H1 (cell line): ENCODE measurements around the gene IFT122.

Source experiments
- ATF2 ChIP-seq: IDR thresholded peaks from 2 replicates; pipeline ENCODE4 v1.6.1; 2012; ENCODE audit warnings: low read length, inconsistent platforms
- CHD7 ChIP-seq: fragments of 300-600 bp; sonication (generic); IDR thresholded peaks from 2 replicates; pipeline ENCODE4 v1.7.1; 2012; ENCODE audit warnings: low read length, moderate library complexity, mild to moderate bottlenecking, inconsistent platforms; ENCODE audit not compliant: insufficient replicate concordance
- CTCF ChIP-seq, 3 experiments: IDR thresholded peaks; 1 replicate in 2 of 3; 2 replicates in 1 of 3; pipeline versions ENCODE4 v1.5.1 to v1.6.1; 2011; ENCODE audit warnings: low read length in 3 of 3, mild to moderate bottlenecking in 3 of 3, inconsistent platforms in 2 of 3, low read depth in 1 of 3, moderate library complexity in 1 of 3; ENCODE audit not compliant: insufficient read depth in 1 of 3; ENCODE audit errors: control extremely low read depth in 1 of 3
- JUND ChIP-seq: IDR thresholded peaks from 2 replicates; pipeline ENCODE4 v1.6.1; 2011; ENCODE audit warnings: mild to moderate bottlenecking, improper control_type of control experiment, low read length
- KDM1A ChIP-seq: fragments of 200-600, 300-600 bp; sonication (generic); IDR thresholded peaks from 2 replicates; pipeline ENCODE4 v1.7.1; 2016; ENCODE audit warnings: mild to moderate bottlenecking, low read length, borderline replicate concordance
- NRF1 ChIP-seq: IDR thresholded peaks from 2 replicates; pipeline ENCODE4 v1.6.1; 2011; ENCODE audit warnings: mild to moderate bottlenecking, low read depth, low read length, improper control_type of control experiment
- POLR2AphosphoS5 ChIP-seq: IDR thresholded peaks from 2 replicates; pipeline ENCODE4 v1.6.1; 2011; ENCODE audit warnings: low read depth, low read length
- RAD21 ChIP-seq, 2 experiments: IDR thresholded peaks in 1 of 2; conservative IDR thresholded peaks in 1 of 2; 2 replicates each; pipeline ENCODE4 v1.6.1; 2011; ENCODE audit warnings: low read depth in 2 of 2, low read length in 2 of 2, improper control_type of control experiment in 1 of 2, inconsistent platforms in 1 of 2, mild to moderate bottlenecking in 1 of 2, moderate library complexity in 1 of 2
- TAF1 ChIP-seq: IDR thresholded peaks from 2 replicates; pipeline ENCODE4 v1.6.1; 2011; ENCODE audit warnings: mild to moderate bottlenecking, low read depth, low read length
- YY1 ChIP-seq: IDR thresholded peaks from 2 replicates; pipeline ENCODE4 v1.6.1; 2011; ENCODE audit warnings: low read depth, mild to moderate bottlenecking, low read length
- TF ChIP-seq, protein P1 (sequence below): IDR thresholded peaks from 2 replicates; pipeline ENCODE4 v1.6.1; 2011; ENCODE audit warnings: low read depth, mild to moderate bottlenecking, low read length; ENCODE audit not compliant: insufficient read depth

DNA sequence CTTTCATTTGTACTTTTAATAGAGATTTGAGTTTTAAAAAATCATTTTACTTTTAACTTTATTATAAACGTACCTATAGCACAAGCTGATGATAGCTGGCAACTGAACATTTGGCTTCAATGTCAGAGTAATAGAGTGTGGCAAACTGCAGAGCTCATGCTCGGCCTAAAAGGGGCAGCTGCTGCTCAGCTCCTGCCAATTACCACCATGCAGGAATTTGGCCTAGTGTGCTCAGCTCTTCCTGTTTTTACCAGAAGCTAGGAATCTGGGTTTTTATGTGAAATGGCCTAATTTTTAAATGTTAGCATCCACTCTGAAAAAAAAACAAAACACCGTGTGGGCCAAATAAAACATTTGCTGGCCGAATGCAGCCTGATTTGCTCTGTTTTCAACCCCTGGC lies 1.8 kb downstream of the IFT122 start:
- TF ChIP-seq JUND, result no peak
- TF ChIP-seq CTCF (IDR thresholded peaks at IDR 0.05; ENCODE audit: control extremely low read depth in 1 of 3, insufficient read depth in 1 of 3, low read depth in 1 of 3, low read length in 3 of 3), result no peak
- no peak for TF ChIP-seq CHD7
- TF ChIP-seq, protein P1, sequence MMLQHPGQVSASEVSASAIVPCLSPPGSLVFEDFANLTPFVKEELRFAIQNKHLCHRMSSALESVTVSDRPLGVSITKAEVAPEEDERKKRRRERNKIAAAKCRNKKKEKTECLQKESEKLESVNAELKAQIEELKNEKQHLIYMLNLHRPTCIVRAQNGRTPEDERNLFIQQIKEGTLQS, result no peak
- no peak for TF ChIP-seq KDM1A
- TF ChIP-seq ATF2, result no peak
- TF ChIP-seq NRF1, result no peak
- no peak; a peak in 1 of 4 replicates for TF ChIP-seq RAD21 (IDR thresholded peaks at IDR 0.05 in 1 of 2, conservative IDR thresholded peaks at IDR 0.05 in 1 of 2; ENCODE audit: low read depth in 2 of 2, low read length in 2 of 2)
- TF ChIP-seq YY1, result no peak
- no peak for TF ChIP-seq POLR2AphosphoS5
- TF ChIP-seq TAF1, result no peak
